SK-N-SH treated with all-trans-retinoic acid at 6 μM for 48 hours (cell line): ENCODE data around the gene CEBPB.

ENCODE experiments used
- GLIS3 ChIP-seq: fragments of 250-450 bp; sonication (Bioruptor Pico); IDR thresholded peaks from 2 replicates; pipeline ENCODE4 v1.5.0; 2020; ENCODE audit warnings: mild to moderate bottlenecking, moderate library complexity
- PATZ1 ChIP-seq: fragments of 250-450 bp; sonication (Bioruptor Pico); IDR thresholded peaks from 2 replicates; pipeline ENCODE4 v1.8.0; 2020; ENCODE audit warnings: mild to moderate bottlenecking, moderate library complexity, borderline replicate concordance
- POU6F1 ChIP-seq: fragments of 250-450 bp; sonication (Bioruptor Pico); IDR thresholded peaks from 2 replicates; pipeline ENCODE4 v1.8.0; 2021; ENCODE audit warnings: low read depth, mild to moderate bottlenecking, moderate library complexity, borderline replicate concordance
- RARB ChIP-seq: fragments of 250-450 bp; sonication (Bioruptor Pico); IDR thresholded peaks from 2 replicates; pipeline ENCODE4 v1.8.0; 2021; ENCODE audit warnings: mild to moderate bottlenecking, moderate library complexity
- SNAI2 ChIP-seq: fragments of 250-450 bp; sonication (Bioruptor Pico); IDR thresholded peaks from 2 replicates; pipeline ENCODE4 v1.5.0; 2020; ENCODE audit warnings: mild to moderate bottlenecking, moderate library complexity
- TSHZ2 ChIP-seq: fragments of 250-450 bp; sonication (Bioruptor Pico); IDR thresholded peaks from 2 replicates; pipeline ENCODE4 v1.5.0; 2020; ENCODE audit warnings: mild to moderate bottlenecking, moderate library complexity
- ZFP30 ChIP-seq: fragments of 450-650 bp; formaldehyde crosslinking; IDR thresholded peaks from 2 replicates; pipeline ENCODE4 v1.5.0; 2022; ENCODE audit warnings: mild to moderate bottlenecking, moderate library complexity
- ZNF565 ChIP-seq: fragments of 450-650 bp; formaldehyde crosslinking; conservative IDR thresholded peaks from 2 replicates; pipeline ENCODE4 v1.5.0; 2020; ENCODE audit warnings: low read depth, mild to moderate bottlenecking, moderate library complexity

GRCh38 chr20:50218987-50219435 is 28.4 kb downstream of the CEBPB start:
- TF ChIP-seq SNAI2 (CRISPR knock-in tag) (no peak), ZFP30 (CRISPR knock-in tag) (no peak), TSHZ2 (CRISPR knock-in tag) (no peak), PATZ1 (no peak), RARB (CRISPR knock-in tag) (no peak), POU6F1 (no peak), GLIS3 (CRISPR knock-in tag) (no peak), ZNF565 (CRISPR knock-in tag) (no peak)
